ENCODE data around the gene TP53RK. TPM values are rescaled to one million over a fixed set of nuclear protein-coding genes. Genes with fewer than 3 reads are reported as not detected.

Gene TP53RK
- total and polyA plus RNA-seq, 10 donors: 6.9 to 24.2 (median 11.6) TPM

- 79 to 85% (median 81%) methylated on average over 2 of the region's 2 CpGs for WGBS, 5 donors
- intact Hi-C loops (cut with DNase I; ENCODE audit: low total_unique reads): no loop called here
- H3K36me3 ChIP-seq: no peaks in the 10 kb centered on the region
- DNase-seq: no peak
- peaks cover 0 to 41% (median 0%) of the 10 kb centered on the region in 7 donors for H3K27me3 ChIP-seq (replicated peaks in 1 of 7)
- TF ChIP-seq POLR2AphosphoS5 (IDR thresholded peaks at IDR 0.05) (no peak), POLR2A (IDR thresholded peaks at IDR 0.05) (no peak)
- TF ChIP-seq, protein P1, sequence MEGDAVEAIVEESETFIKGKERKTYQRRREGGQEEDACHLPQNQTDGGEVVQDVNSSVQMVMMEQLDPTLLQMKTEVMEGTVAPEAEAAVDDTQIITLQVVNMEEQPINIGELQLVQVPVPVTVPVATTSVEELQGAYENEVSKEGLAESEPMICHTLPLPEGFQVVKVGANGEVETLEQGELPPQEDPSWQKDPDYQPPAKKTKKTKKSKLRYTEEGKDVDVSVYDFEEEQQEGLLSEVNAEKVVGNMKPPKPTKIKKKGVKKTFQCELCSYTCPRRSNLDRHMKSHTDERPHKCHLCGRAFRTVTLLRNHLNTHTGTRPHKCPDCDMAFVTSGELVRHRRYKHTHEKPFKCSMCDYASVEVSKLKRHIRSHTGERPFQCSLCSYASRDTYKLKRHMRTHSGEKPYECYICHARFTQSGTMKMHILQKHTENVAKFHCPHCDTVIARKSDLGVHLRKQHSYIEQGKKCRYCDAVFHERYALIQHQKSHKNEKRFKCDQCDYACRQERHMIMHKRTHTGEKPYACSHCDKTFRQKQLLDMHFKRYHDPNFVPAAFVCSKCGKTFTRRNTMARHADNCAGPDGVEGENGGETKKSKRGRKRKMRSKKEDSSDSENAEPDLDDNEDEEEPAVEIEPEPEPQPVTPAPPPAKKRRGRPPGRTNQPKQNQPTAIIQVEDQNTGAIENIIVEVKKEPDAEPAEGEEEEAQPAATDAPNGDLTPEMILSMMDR (IDR thresholded peaks at IDR 0.05 in 8 of 11, conservative IDR thresholded peaks at IDR 0.05 in 3 of 11): no peak
- H3K27ac ChIP-seq: no peak overlapping the region
- no peak overlapping the region for H3K4me3 ChIP-seq
- no peaks in the 10 kb centered on the region for H3K4me1 ChIP-seq
- peaks cover 0 to 7% (median 2%) of the 10 kb centered on the region in 8 donors for H3K9me3 ChIP-seq
These were observed 11.8 kb upstream of the TP53RK start for GRCh38 chr20:46701057-46701456.

- 82 to 94% (median 84%) methylated on average over 6 of the region's 6 CpGs for WGBS, 5 donors
- H3K27me3 ChIP-seq (replicated peaks in 1 of 7): peaks cover 0 to 41% (median 0%) of the 10 kb centered on the region in 7 donors
- H3K9me3 ChIP-seq: peaks cover 0 to 5% (median 0%) of the 10 kb centered on the region in 8 donors
- H3K27ac ChIP-seq: no peak overlapping the region
- H3K4me3 ChIP-seq: no peak overlapping the region
- DNase-seq: no peak
- TF ChIP-seq POLR2AphosphoS5 (IDR thresholded peaks at IDR 0.05) (no peak), POLR2A (IDR thresholded peaks at IDR 0.05) (no peak)
- TF ChIP-seq, protein P1 (IDR thresholded peaks at IDR 0.05 in 8 of 11, conservative IDR thresholded peaks at IDR 0.05 in 3 of 11): no peak
- no peaks in the 10 kb centered on the region for H3K4me1 ChIP-seq
- intact Hi-C loops (cut with DNase I; ENCODE audit: low total_unique reads): no loop called here
- H3K36me3 ChIP-seq: no peaks in the 10 kb centered on the region
These were observed 11.2 kb upstream of the TP53RK start for GRCh38 chr20:46700481-46700880.

DNA sequence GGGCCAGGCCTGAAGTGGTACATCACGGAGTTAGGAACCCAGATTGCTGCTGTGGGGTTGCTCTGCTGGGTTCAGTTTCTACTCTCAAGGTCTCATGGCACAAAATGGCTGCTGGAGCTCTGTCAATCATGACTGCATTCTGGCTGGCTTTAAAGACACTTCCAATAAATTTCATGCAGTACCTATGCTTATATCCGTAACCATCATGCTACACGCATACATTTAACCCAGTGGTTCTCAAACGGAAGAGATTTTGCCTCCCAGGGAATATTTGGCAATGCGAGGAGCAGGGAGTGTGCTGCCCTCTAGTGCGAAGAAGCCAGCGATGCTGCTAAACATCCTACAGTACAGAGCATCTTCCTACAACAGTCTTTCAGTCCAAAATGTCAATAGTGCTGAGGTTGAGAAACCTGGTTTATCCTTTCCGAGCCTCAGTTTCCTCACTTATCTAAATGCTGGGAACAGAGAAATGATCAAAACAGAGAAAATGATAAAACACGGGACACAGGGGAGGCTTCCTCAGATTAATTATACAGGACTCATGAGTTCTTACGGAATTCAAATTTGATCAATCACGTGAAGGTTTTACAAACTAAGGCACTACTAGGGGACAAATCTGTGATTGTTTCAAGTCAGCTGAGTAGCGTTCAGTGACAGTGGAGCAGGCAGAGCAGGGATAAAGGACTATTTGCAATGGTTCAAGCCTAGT, 10.6 kb upstream of the TP53RK start:
- Histone ChIP-seq H3K36me3 (no peaks in the 10 kb centered on the region), H3K4me1 (no peaks in the 10 kb centered on the region), H3K9me3 (peaks cover 0 to 5% (median 0%) of the 10 kb centered on the region in 8 donors), H3K27me3 (replicated peaks in 1 of 7) (peaks cover 0 to 41% (median 0%) of the 10 kb centered on the region in 7 donors), H3K27ac (no peak overlapping the region), H3K4me3 (no peak overlapping the region)
- intact Hi-C loops (cut with DNase I; ENCODE audit: low total_unique reads): no loop called here
- no peak for DNase-seq
- 54 to 63% (median 56%) methylated on average over 12 of the region's 12 CpGs for WGBS, 5 donors
- TF ChIP-seq POLR2AphosphoS5 (IDR thresholded peaks at IDR 0.05): no peak
- no peak for TF ChIP-seq POLR2A (IDR thresholded peaks at IDR 0.05)
- TF ChIP-seq, protein P1 (IDR thresholded peaks at IDR 0.05 in 8 of 11, conservative IDR thresholded peaks at IDR 0.05 in 3 of 11): peak in 6 of 11 experiments; percentile 19 to 46 (median 34)

GRCh38 chr20:46698788-46699187, 9.5 kb upstream of the TP53RK start:
- 83 to 94% (median 87%) methylated on average over 2 of the region's 2 CpGs for WGBS, 5 donors
- Histone ChIP-seq H3K27ac (no peak overlapping the region), H3K4me3 (no peak overlapping the region)

More at GRCh38 chr20:46698788-46699187, 9.5 kb upstream of the TP53RK start:
- intact Hi-C loops (cut with DNase I; ENCODE audit: low total_unique reads): no loop called here
- H3K36me3 ChIP-seq: no peaks in the 10 kb centered on the region
- H3K27me3 ChIP-seq (replicated peaks in 1 of 7): peaks cover 0 to 34% (median 0%) of the 10 kb centered on the region in 7 donors
- peaks cover 0 to 5% (median 0%) of the 10 kb centered on the region in 8 donors for H3K9me3 ChIP-seq
- no peak for TF ChIP-seq POLR2A (IDR thresholded peaks at IDR 0.05)
- TF ChIP-seq, protein P1 (IDR thresholded peaks at IDR 0.05 in 8 of 11, conservative IDR thresholded peaks at IDR 0.05 in 3 of 11): no peak
- TF ChIP-seq POLR2AphosphoS5 (IDR thresholded peaks at IDR 0.05): no peak
- no peaks in the 10 kb centered on the region for H3K4me1 ChIP-seq
- no peak for DNase-seq

All from spleen (tissue), 11 donors.